A673 (cell line): ENCODE results near the gene TPGS2. TPM values are rescaled to one million over a fixed set of nuclear protein-coding genes. Genes with fewer than 3 reads are reported as not detected.

Experiments
- BruUV-seq: library from RNA; stranded (reverse); fragments of 400-500 nt; replicated peaks from 2 replicates; lab custom pipeline; 2021; lab: Mats Ljungman, UMichigan
- CTCF ChIA-PET: fragments of 300-600 bp; sonication (Branson Sonifier 250); formaldehyde crosslinking; loops from one replicate; lab custom pipeline; 2022; ENCODE audit warnings: antibody characterized with exemption; lab: Charles Lee
- POLR2A ChIA-PET: fragments of 300-600 bp; sonication (Branson Sonifier 250); formaldehyde crosslinking; loops from one replicate; lab custom pipeline; 2022; ENCODE audit warnings: antibody characterized with exemption; ENCODE audit not compliant: low non-redundant PET; lab: Charles Lee
- DNase-seq: peaks from one replicate; pipeline ENCODE4 v3.0.0-alpha.2; 2015; ENCODE audit warnings: low spot score
- H3K27ac ChIP-seq: fragments of 200-600 bp; sonication (generic); 2 replicates; pipeline ENCODE4 v1.5.1; 2016; ENCODE audit warnings: mixed run types, low read depth, mild to moderate bottlenecking, mixed read lengths, antibody characterized with exemption, low read length; ENCODE audit not compliant: poor library complexity, severe bottlenecking
- H3K27me3 ChIP-seq: fragments of 200-600 bp; sonication (generic); replicated peaks from 2 replicates; pipeline ENCODE4 v1.6.1; 2017; ENCODE audit warnings: mixed run types, low read depth, mild to moderate bottlenecking, mixed read lengths, antibody characterized with exemption, low read length; ENCODE audit not compliant: insufficient read depth, poor library complexity
- H3K36me3 ChIP-seq: fragments of 200-600 bp; sonication (generic); 2 replicates; pipeline ENCODE4 v1.6.1; 2016; ENCODE audit warnings: mixed run types, mild to moderate bottlenecking, mixed read lengths, antibody characterized with exemption, low read length; ENCODE audit not compliant: insufficient read depth, poor library complexity, severe bottlenecking
- H3K4me1 ChIP-seq: fragments of 200-600 bp; sonication (generic); 2 replicates; pipeline ENCODE4 v1.6.1; 2017; ENCODE audit warnings: mixed run types, mild to moderate bottlenecking, mixed read lengths, antibody characterized with exemption, low read length; ENCODE audit not compliant: insufficient read depth, poor library complexity, severe bottlenecking
- H3K4me3 ChIP-seq: fragments of 200-600 bp; sonication (generic); 2 replicates; pipeline ENCODE4 v1.5.1; 2016; ENCODE audit warnings: low read depth, mixed run types, mild to moderate bottlenecking, mixed read lengths, low read length; ENCODE audit not compliant: poor library complexity, severe bottlenecking
- H3K9me3 ChIP-seq: fragments of 200-600 bp; sonication (generic); 2 replicates; pipeline ENCODE4 v1.6.1; 2016; ENCODE audit warnings: mixed run types, low read depth, mild to moderate bottlenecking, mixed read lengths, antibody characterized with exemption, low read length; ENCODE audit not compliant: poor library complexity, severe bottlenecking
- CTCF ChIP-seq: fragments of 300-800, 200-600 bp; sonication (generic); conservative IDR thresholded peaks from 2 replicates; pipeline ENCODE4 v1.5.1; 2017; ENCODE audit warnings: low read depth, mild to moderate bottlenecking, antibody characterized with exemption, low read length, moderate library complexity, mixed read lengths
- EZH2 ChIP-seq: fragments of 200-600 bp; sonication (generic); IDR thresholded peaks from 2 replicates; pipeline ENCODE4 v1.6.1; 2017; ENCODE audit warnings: borderline replicate concordance, low read depth, mild to moderate bottlenecking, mixed read lengths, antibody characterized with exemption, low read length; ENCODE audit not compliant: poor library complexity, severe bottlenecking
- intact Hi-C: fragments of 100-400 bp; cut with micrococcal nuclease; formaldehyde crosslinking; loops from one replicate; pipeline ENCODE4 v1.10.0; 2022; ENCODE audit not compliant: unreplicated experiment
- total RNA-seq: library from RNA; stranded (reverse); gene quantifications from 2 replicates; pipeline ENCODE4 v1.2.3, GENCODE V29; 2021

TPGS2 gene
- total RNA-seq, 1 experiment from 2014 or later = 106 TPM

DNA sequence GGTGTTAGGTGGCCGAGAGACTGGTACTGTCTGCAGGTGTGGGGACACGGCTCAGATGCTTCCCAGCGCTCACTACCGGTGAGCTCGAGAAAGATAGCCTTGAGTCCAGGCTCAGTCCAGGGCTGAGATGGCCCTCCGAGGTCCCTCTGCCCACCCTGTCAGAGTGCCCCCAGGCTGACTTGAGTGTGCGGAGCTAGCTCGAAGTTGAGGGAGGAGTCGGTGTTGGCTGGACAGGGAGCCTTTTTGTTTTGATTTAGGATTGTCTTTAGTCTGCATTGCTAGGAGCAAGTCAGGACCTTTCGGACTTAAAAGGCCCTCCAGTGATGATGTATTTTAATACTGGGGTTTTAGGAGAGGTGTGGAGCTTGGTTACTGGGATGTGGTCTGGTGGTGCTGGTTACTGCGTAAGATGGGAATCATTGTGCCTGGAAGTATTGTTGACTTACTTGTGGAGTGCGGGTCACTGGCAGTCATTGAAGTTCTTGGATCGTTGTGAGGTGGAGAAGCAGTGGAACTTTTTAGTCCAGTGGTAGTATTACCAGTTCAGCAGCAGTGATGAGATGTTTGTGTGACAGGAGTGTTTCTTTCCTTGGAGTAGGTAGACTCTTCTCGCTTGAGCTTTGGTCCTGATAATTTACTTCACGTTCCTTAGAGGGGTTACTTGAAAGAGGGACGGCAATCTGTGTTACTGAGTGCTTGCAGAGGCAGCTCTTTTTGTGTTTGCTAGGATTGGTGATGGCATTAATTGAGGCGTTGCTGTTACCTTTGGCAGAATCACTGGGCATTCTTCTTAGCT lies 758 bp upstream of the TPGS2 start:
- POLR2A ChIA-PET = no interaction called here
- Histone ChIP-seq H3K27me3 (no peaks in the 10 kb centered on the region), H3K4me1 (peaks cover 12% of the 10 kb centered on the region), H3K9me3 (no peaks in the 10 kb centered on the region), H3K27ac (peak overlapping the region; percentile 79), H3K36me3 (no peaks in the 10 kb centered on the region), H3K4me3 (peak overlapping the region; percentile 99)
- DNase-seq = no peak
- intact Hi-C loops = no loop called here
- no peak for TF ChIP-seq CTCF
- no peak for TF ChIP-seq EZH2
- no TSS peak for BruUV-seq
- CTCF ChIA-PET = interaction anchor here (0.5 kb wide), 1 partner anchor 19 kb away, joined by 28 read pairs; no protein-coding TSS in a partner anchor

DNA sequence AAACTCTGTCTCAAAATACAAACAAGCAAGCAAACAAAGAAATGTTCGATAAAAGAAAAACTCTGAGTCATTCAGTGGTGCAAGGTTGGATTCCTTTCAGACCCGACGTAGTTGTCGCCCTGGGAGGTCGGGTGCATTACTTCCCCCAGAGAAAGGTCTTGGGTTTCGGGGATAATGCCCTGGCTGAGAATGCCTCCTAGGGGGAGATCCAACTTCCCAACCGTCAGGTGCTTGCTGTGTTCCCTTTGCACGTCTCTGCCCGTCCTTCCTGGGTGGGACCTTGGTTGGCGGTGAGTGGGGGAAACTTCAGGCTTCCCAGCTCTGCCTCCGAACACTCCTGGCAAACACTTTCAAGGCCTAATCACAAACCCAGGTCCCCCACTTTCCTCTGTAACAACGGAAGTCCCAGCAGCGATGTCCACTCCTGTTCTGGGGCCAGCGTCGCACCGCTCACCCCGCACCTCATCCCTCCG lies 609 bp downstream of the TPGS2 start:
- TSS peak; percentile 44 for BruUV-seq

GRCh38 chr18:36826556-36826955 lies 2.2 kb downstream of the TPGS2 start:
- no peaks in the 10 kb centered on the region for H3K36me3 ChIP-seq
- ChIA-PET POLR2A (no interaction called here), CTCF (interaction anchor here (0.6 kb wide), 1 partner anchor 65 kb away, joined by 3 read pairs; no protein-coding TSS in a partner anchor)
- no peaks in the 10 kb centered on the region for H3K9me3 ChIP-seq
- BruUV-seq = no TSS peak
- TF ChIP-seq CTCF (no peak), EZH2 (no peak)
- no peak overlapping the region for H3K27ac ChIP-seq
- H3K27me3 ChIP-seq = no peaks in the 10 kb centered on the region
- H3K4me3 ChIP-seq = no peak overlapping the region
- intact Hi-C loops = no loop called here
- no peak for DNase-seq
- H3K4me1 ChIP-seq = peaks cover 12% of the 10 kb centered on the region

More for the DNA sequence above, 609 bp downstream of the TPGS2 start:
- peak overlapping the region; percentile 79 for H3K27ac ChIP-seq
- H3K27me3 ChIP-seq = no peaks in the 10 kb centered on the region
- H3K4me1 ChIP-seq = peaks cover 12% of the 10 kb centered on the region
- H3K9me3 ChIP-seq = no peaks in the 10 kb centered on the region
- peak; percentile 33 for DNase-seq
- POLR2A ChIA-PET = interaction anchor here (0.6 kb wide), 1 partner anchor 9 kb away, joined by 4 read pairs; no protein-coding TSS in a partner anchor
- intact Hi-C loops = no loop called here
- peak overlapping the region; percentile 99 for H3K4me3 ChIP-seq
- TF ChIP-seq EZH2 = no peak
- no peak for TF ChIP-seq CTCF
- CTCF ChIA-PET = no interaction called here
- H3K36me3 ChIP-seq = no peaks in the 10 kb centered on the region
